GM23338 (cell line): ENCODE data around the gene UMODL1.

ENCODE experiments used
- EZH2 ChIP-seq: fragments of 200-600 bp; sonication (generic); IDR thresholded peaks from one replicate; pipeline ENCODE4 v1.8.0; 2017; ENCODE audit warnings: antibody characterized with exemption, mild to moderate bottlenecking, low read depth; ENCODE audit not compliant: unreplicated experiment
- EZH2phosphoT487 ChIP-seq: fragments of 200-600 bp; sonication (generic); IDR thresholded peaks from one replicate; pipeline ENCODE4 v1.8.1; 2018; ENCODE audit warnings: antibody characterized with exemption; ENCODE audit not compliant: unreplicated experiment
- POLR2AphosphoS5 ChIP-seq: IDR thresholded peaks from 2 replicates; pipeline ENCODE4 v1.6.1; 2016; ENCODE audit warnings: antibody characterized with exemption, low read depth
- TF ChIP-seq, protein P1 (sequence below), 2 experiments: fragments of 200-600 bp in 1 of 2; sonication (generic) in 1 of 2; conservative IDR thresholded peaks; 2 replicates each; pipeline versions ENCODE4 v1.5.1 to v1.6.1; 2016 to 2017; ENCODE audit warnings: antibody characterized with exemption in 2 of 2, low read depth in 2 of 2, mild to moderate bottlenecking in 2 of 2, moderate library complexity in 1 of 2

DNA sequence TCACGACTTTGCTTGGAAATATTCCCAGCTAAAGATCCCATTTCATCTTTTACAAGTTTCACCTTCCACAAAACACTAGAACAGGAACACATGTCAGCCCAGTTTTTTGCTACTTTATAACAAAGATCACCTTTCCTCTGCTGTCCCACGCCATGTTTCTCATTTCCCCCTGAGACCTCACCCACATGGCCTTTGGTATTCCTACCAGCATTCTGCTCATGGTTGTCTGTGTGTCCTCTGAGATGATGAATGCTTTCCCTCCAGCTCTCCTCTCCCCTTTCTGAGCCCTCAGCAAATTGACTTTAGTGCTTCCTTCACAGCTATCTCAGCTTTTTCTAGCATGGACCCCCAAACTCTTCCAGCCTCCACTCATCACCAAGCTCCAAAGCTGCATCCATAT is 115.5 kb downstream of the UMODL1 start:
- TF ChIP-seq POLR2AphosphoS5: no peak
- TF ChIP-seq, protein P1, sequence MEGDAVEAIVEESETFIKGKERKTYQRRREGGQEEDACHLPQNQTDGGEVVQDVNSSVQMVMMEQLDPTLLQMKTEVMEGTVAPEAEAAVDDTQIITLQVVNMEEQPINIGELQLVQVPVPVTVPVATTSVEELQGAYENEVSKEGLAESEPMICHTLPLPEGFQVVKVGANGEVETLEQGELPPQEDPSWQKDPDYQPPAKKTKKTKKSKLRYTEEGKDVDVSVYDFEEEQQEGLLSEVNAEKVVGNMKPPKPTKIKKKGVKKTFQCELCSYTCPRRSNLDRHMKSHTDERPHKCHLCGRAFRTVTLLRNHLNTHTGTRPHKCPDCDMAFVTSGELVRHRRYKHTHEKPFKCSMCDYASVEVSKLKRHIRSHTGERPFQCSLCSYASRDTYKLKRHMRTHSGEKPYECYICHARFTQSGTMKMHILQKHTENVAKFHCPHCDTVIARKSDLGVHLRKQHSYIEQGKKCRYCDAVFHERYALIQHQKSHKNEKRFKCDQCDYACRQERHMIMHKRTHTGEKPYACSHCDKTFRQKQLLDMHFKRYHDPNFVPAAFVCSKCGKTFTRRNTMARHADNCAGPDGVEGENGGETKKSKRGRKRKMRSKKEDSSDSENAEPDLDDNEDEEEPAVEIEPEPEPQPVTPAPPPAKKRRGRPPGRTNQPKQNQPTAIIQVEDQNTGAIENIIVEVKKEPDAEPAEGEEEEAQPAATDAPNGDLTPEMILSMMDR (conservative IDR thresholded peaks at IDR 0.05; ENCODE audit: low read depth in 2 of 2): no peak
- no peak for TF ChIP-seq EZH2phosphoT487
- TF ChIP-seq EZH2: no peak
